Effector memory CD4-positive, alpha-beta T cell (primary cell): ENCODE results near the gene GMEB2.
"Not testable (repeated sequence)": the region's sequence is repeated elsewhere in the genome, so short reads cannot be mapped to it uniquely, and the experiment has no call there.

Experiments
- DNase-seq, 3 donors: peaks; one replicate each; pipeline ENCODE4 v3.0.0-alpha.2; 2020
- H3K27ac ChIP-seq: 2 replicates; pipeline ENCODE4 v1.7.0; 2013; ENCODE audit warnings: mild to moderate bottlenecking, low read length, moderate library complexity; ENCODE audit not compliant: insufficient read depth, poor library complexity, severe bottlenecking
- H3K27me3 ChIP-seq: replicated peaks from 2 replicates; pipeline ENCODE4 v1.7.0; 2013; ENCODE audit warnings: mild to moderate bottlenecking, low read length; ENCODE audit not compliant: insufficient read depth, control insufficient read depth, poor library complexity, severe bottlenecking
- H3K36me3 ChIP-seq: 2 replicates; pipeline ENCODE4 v1.7.0; 2013; ENCODE audit warnings: mild to moderate bottlenecking, low read length, moderate library complexity; ENCODE audit not compliant: control insufficient read depth, insufficient read depth
- H3K4me1 ChIP-seq: 2 replicates; pipeline ENCODE4 v1.7.0; 2013; ENCODE audit warnings: low read length, mild to moderate bottlenecking; ENCODE audit not compliant: control insufficient read depth, insufficient read depth, poor library complexity, severe bottlenecking
- H3K4me3 ChIP-seq: 2 replicates; pipeline ENCODE4 v1.7.0; 2013; ENCODE audit warnings: low read length, low read depth, mild to moderate bottlenecking; ENCODE audit not compliant: insufficient read depth, poor library complexity, severe bottlenecking
- H3K9me3 ChIP-seq: 2 replicates; pipeline ENCODE4 v1.7.0; 2013; ENCODE audit warnings: mild to moderate bottlenecking, low read length, moderate library complexity; ENCODE audit not compliant: control insufficient read depth

Gene GMEB2

GRCh38 chr20:63640086-63640485 lies 13.2 kb upstream of the GMEB2 start:
- Histone ChIP-seq H3K4me3 (peak overlapping the region; percentile 64), H3K27ac (peak overlapping the region; percentile 71), H3K9me3 (no peaks in the 10 kb centered on the region), H3K27me3 (no peaks in the 10 kb centered on the region), H3K36me3 (peaks cover 6% of the 10 kb centered on the region), H3K4me1 (peaks cover 50% of the 10 kb centered on the region)
- DNase-seq = no peak

- Histone ChIP-seq H3K4me1 (peaks cover 58% of the 10 kb centered on the region), H3K9me3 (no peaks in the 10 kb centered on the region), H3K27me3 (no peaks in the 10 kb centered on the region), H3K4me3 (peak overlapping the region; percentile 64), H3K27ac (peak overlapping the region; percentile 71), H3K36me3 (peaks cover 6% of the 10 kb centered on the region)
- DNase-seq = peak; percentile 40 to 65 (median 50)
These were observed 12.4 kb upstream of the GMEB2 start for GRCh38 chr20:63639093-63639975.

- no peak for DNase-seq
- Histone ChIP-seq H3K4me3 (no peak overlapping the region), H3K4me1 (peaks cover 65% of the 10 kb centered on the region), H3K36me3 (no peaks in the 10 kb centered on the region), H3K27ac (peak overlapping the region; percentile 60), H3K27me3 (no peaks in the 10 kb centered on the region), H3K9me3 (no peaks in the 10 kb centered on the region)
These were observed 10.1 kb upstream of the GMEB2 start for GRCh38 chr20:63636752-63637628.

- no peaks in the 10 kb centered on the region for H3K36me3 ChIP-seq
- DNase-seq = peak; percentile 71 to 76 (median 72)
- H3K9me3 ChIP-seq = no peaks in the 10 kb centered on the region
- peak overlapping the region; percentile 83 for H3K27ac ChIP-seq
- peaks cover 69% of the 10 kb centered on the region for H3K4me1 ChIP-seq
- peak overlapping the region; percentile 11 for H3K4me3 ChIP-seq
- no peaks in the 10 kb centered on the region for H3K27me3 ChIP-seq
These were observed 8.7 kb upstream of the GMEB2 start for GRCh38 chr20:63635431-63636141.

GRCh38 chr20:63633732-63634131 lies 6.8 kb upstream of the GMEB2 start:
- H3K27ac ChIP-seq = peak overlapping the region; percentile 49
- no peaks in the 10 kb centered on the region for H3K27me3 ChIP-seq
- H3K4me3 ChIP-seq = no peak overlapping the region
- no peak for DNase-seq
- H3K9me3 ChIP-seq = no peaks in the 10 kb centered on the region
- no peaks in the 10 kb centered on the region for H3K36me3 ChIP-seq
- peaks cover 58% of the 10 kb centered on the region for H3K4me1 ChIP-seq

- not testable (repeated sequence) for H3K27ac ChIP-seq, H3K9me3 ChIP-seq, DNase-seq, H3K27me3 ChIP-seq, H3K4me3 ChIP-seq, H3K36me3 ChIP-seq
- H3K4me1 ChIP-seq = peaks cover 47% of the 10 kb centered on the region
These were observed 4.5 kb upstream of the GMEB2 start for GRCh38 chr20:63631426-63631825.

- peaks cover 46% of the 10 kb centered on the region for H3K4me1 ChIP-seq
- not testable (repeated sequence) for H3K36me3 ChIP-seq, H3K27me3 ChIP-seq, H3K4me3 ChIP-seq, DNase-seq, H3K9me3 ChIP-seq, H3K27ac ChIP-seq
These were observed 4.1 kb upstream of the GMEB2 start for GRCh38 chr20:63630956-63631355.

GRCh38 chr20:63628246-63628975 lies 1.5 kb upstream of the GMEB2 start:
- no peak for DNase-seq
- Histone ChIP-seq H3K27ac (peak overlapping the region; percentile 89), H3K4me3 (peak overlapping the region; percentile 87), H3K36me3 (no peaks in the 10 kb centered on the region), H3K9me3 (no peaks in the 10 kb centered on the region), H3K27me3 (no peaks in the 10 kb centered on the region), H3K4me1 (peaks cover 23% of the 10 kb centered on the region)

GRCh38 chr20:63627751-63628245 lies 897 bp upstream of the GMEB2 start:
- Histone ChIP-seq H3K27ac (peak overlapping the region; percentile 89), H3K9me3 (no peaks in the 10 kb centered on the region), H3K4me3 (peak overlapping the region; percentile 87), H3K4me1 (peaks cover 17% of the 10 kb centered on the region), H3K36me3 (no peaks in the 10 kb centered on the region), H3K27me3 (no peaks in the 10 kb centered on the region)
- no peak for DNase-seq
